Cerebellar cortex (tissue), 1 donor: ENCODE results near the gene SLC9B1.

Source experiments
- DNase-seq: peaks from one replicate; pipeline ENCODE4 v3.0.0-alpha.2; 2015; ENCODE audit warnings: low spot score

Gene SLC9B1

GRCh38 chr4:103019308-103020124, at the start of gene SLC9B1:
SLC9B1 (minus strand) TSS chr4:103019705; CDS start chr4:102991711, 27,994 bp downstream.
- DNase-seq: peak; percentile 87

- no peak for DNase-seq
Observed at GRCh38 chr4:103067841-103068547, 48.5 kb upstream of the SLC9B1 start.

- DNase-seq: no peak
Observed at GRCh38 chr4:103060453-103061148, 41.1 kb upstream of the SLC9B1 start.

- no peak for DNase-seq
Observed at GRCh38 chr4:103054030-103054429, 34.5 kb upstream of the SLC9B1 start.

- DNase-seq: no peak
Observed at GRCh38 chr4:103052779-103053178, 33.3 kb upstream of the SLC9B1 start.

GRCh38 chr4:103052145-103052544, 32.6 kb upstream of the SLC9B1 start:
- no peak for DNase-seq

- DNase-seq: no peak
Observed at GRCh38 chr4:103050736-103051436, 31.4 kb upstream of the SLC9B1 start.

- peak; percentile 63 for DNase-seq
Observed at GRCh38 chr4:103046416-103047290, 27.1 kb upstream of the SLC9B1 start.

- DNase-seq: no peak
Observed at GRCh38 chr4:103044183-103044582, 24.7 kb upstream of the SLC9B1 start.

GRCh38 chr4:103036169-103036568, 16.7 kb upstream of the SLC9B1 start:
- DNase-seq: no peak

- peak; percentile 38 for DNase-seq
Observed at GRCh38 chr4:103032574-103032973, 13.1 kb upstream of the SLC9B1 start.

GRCh38 chr4:103030791-103031190, 11.3 kb upstream of the SLC9B1 start:
- DNase-seq: no peak

- no peak for DNase-seq
Observed at GRCh38 chr4:103029300-103029699, 9.8 kb upstream of the SLC9B1 start.

- no peak for DNase-seq
Observed at GRCh38 chr4:103026868-103027267, 7.4 kb upstream of the SLC9B1 start.

- no peak for DNase-seq
Observed at GRCh38 chr4:103024996-103025395, 5.5 kb upstream of the SLC9B1 start.

- DNase-seq: no peak
Observed at GRCh38 chr4:103021120-103021519, 1.6 kb upstream of the SLC9B1 start.

- no peak for DNase-seq
Observed at GRCh38 chr4:103018391-103019307, 856 bp downstream of the SLC9B1 start.

GRCh38 chr4:103012551-103012950, 7.0 kb downstream of the SLC9B1 start:
- DNase-seq: no peak

- no peak for DNase-seq
Observed at GRCh38 chr4:103012060-103012459, 7.4 kb downstream of the SLC9B1 start.
